ENCODE results near the gene SOCS6.

SOCS6 gene

GRCh38 chr18:70288171-70288850, 534 bp upstream of the SOCS6 start:
- POLR2A ChIA-PET = interaction anchor here (0.6 kb wide), 1 partner anchor 149 kb away, joined by 3 read pairs; no protein-coding TSS in a partner anchor
- WGBS (ENCODE audit: insufficient coverage) = 7% methylated on average over 17 of the region's 50 CpGs
- CTCF ChIA-PET = no interaction called here
- Histone ChIP-seq H3K27me3 (replicated peaks in 2 of 5; ENCODE audit: control insufficient read depth in 4 of 5, insufficient read depth in 5 of 5, low read length in 4 of 5) (no peaks in the 10 kb centered on the region), H3K4me1 (ENCODE audit: control extremely low read depth in 1 of 4, control insufficient read depth in 4 of 4, insufficient read depth in 4 of 4, low read length in 3 of 4) (peaks cover 11 to 46% (median 31%) of the 10 kb centered on the region in 4 experiments), H3K36me3 (ENCODE audit: control insufficient read depth in 4 of 4, insufficient read depth in 4 of 4, low read length in 3 of 4) (peaks cover 0 to 3% (median 0%) of the 10 kb centered on the region in 4 experiments), H3K4me3 (ENCODE audit: control insufficient read depth in 1 of 7, extremely low read depth in 1 of 7, insufficient read depth in 4 of 7, low read depth in 2 of 7, low read length in 6 of 7) (peak overlapping the region; percentile 56 to 87 (median 71)), H3K27ac (ENCODE audit: insufficient read depth in 1 of 2, low read depth in 1 of 2, low read length in 2 of 2, poor library complexity in 1 of 2, severe bottlenecking in 2 of 2) (no peak overlapping the region), H3K9me3 (ENCODE audit: control extremely low read depth in 1 of 5, control insufficient read depth in 4 of 5, insufficient read depth in 2 of 5, low read depth in 1 of 5, low read length in 4 of 5) (no peaks in the 10 kb centered on the region)
- no peak for DNase-seq

GRCh38 chr18:70289351-70290312, 787 bp downstream of the SOCS6 start:
- Histone ChIP-seq H3K4me1 (ENCODE audit: control extremely low read depth in 1 of 4, control insufficient read depth in 4 of 4, insufficient read depth in 4 of 4, low read length in 3 of 4) (peaks cover 11 to 41% (median 30%) of the 10 kb centered on the region in 4 experiments), H3K4me3 (ENCODE audit: control insufficient read depth in 1 of 7, extremely low read depth in 1 of 7, insufficient read depth in 4 of 7, low read depth in 2 of 7, low read length in 6 of 7) (peak overlapping the region; percentile 69 to 87 (median 79)), H3K36me3 (ENCODE audit: control insufficient read depth in 4 of 4, insufficient read depth in 4 of 4, low read length in 3 of 4) (peaks cover 0 to 3% (median 0%) of the 10 kb centered on the region in 4 experiments), H3K9me3 (ENCODE audit: control extremely low read depth in 1 of 5, control insufficient read depth in 4 of 5, insufficient read depth in 2 of 5, low read depth in 1 of 5, low read length in 4 of 5) (no peaks in the 10 kb centered on the region), H3K27me3 (replicated peaks in 2 of 5; ENCODE audit: control insufficient read depth in 4 of 5, insufficient read depth in 5 of 5, low read length in 4 of 5) (no peaks in the 10 kb centered on the region), H3K27ac (ENCODE audit: insufficient read depth in 1 of 2, low read depth in 1 of 2, low read length in 2 of 2, poor library complexity in 1 of 2, severe bottlenecking in 2 of 2) (peak overlapping the region; percentile 40 to 77)
- WGBS (ENCODE audit: insufficient coverage) = 1% methylated on average over 61 of the region's 87 CpGs
- CTCF ChIA-PET = no interaction called here
- peak in 2 of 3 donors; percentile 54 to 65 for DNase-seq
- POLR2A ChIA-PET = no interaction called here

- H3K27ac ChIP-seq (ENCODE audit: insufficient read depth in 1 of 2, low read depth in 1 of 2, low read length in 2 of 2, poor library complexity in 1 of 2, severe bottlenecking in 2 of 2) = peak overlapping the region in 1 of 2 experiments; percentile 77
- WGBS (ENCODE audit: insufficient coverage) = 95% methylated on average over 7 of the region's 11 CpGs
These were observed 1.8 kb downstream of the SOCS6 start for GRCh38 chr18:70290482-70291294.

GRCh38 chr18:70291295-70291574, 2.4 kb downstream of the SOCS6 start:
- H3K27me3 ChIP-seq (replicated peaks in 2 of 5; ENCODE audit: control insufficient read depth in 4 of 5, insufficient read depth in 5 of 5, low read length in 4 of 5) = no peaks in the 10 kb centered on the region
- H3K4me1 ChIP-seq (ENCODE audit: control extremely low read depth in 1 of 4, control insufficient read depth in 4 of 4, insufficient read depth in 4 of 4, low read length in 3 of 4) = peaks cover 8 to 28% (median 19%) of the 10 kb centered on the region in 4 experiments
- CTCF ChIA-PET = no interaction called here
- H3K4me3 ChIP-seq (ENCODE audit: control insufficient read depth in 1 of 7, extremely low read depth in 1 of 7, insufficient read depth in 4 of 7, low read depth in 2 of 7, low read length in 6 of 7) = no peak overlapping the region
- no peaks in the 10 kb centered on the region for H3K9me3 ChIP-seq (ENCODE audit: control extremely low read depth in 1 of 5, control insufficient read depth in 4 of 5, insufficient read depth in 2 of 5, low read depth in 1 of 5, low read length in 4 of 5)
- DNase-seq = no peak
- POLR2A ChIA-PET = no interaction called here
- H3K36me3 ChIP-seq (ENCODE audit: control insufficient read depth in 4 of 4, insufficient read depth in 4 of 4, low read length in 3 of 4) = peaks cover 0 to 3% (median 0%) of the 10 kb centered on the region in 4 experiments
- no peak overlapping the region for H3K27ac ChIP-seq (ENCODE audit: insufficient read depth in 1 of 2, low read depth in 1 of 2, low read length in 2 of 2, poor library complexity in 1 of 2, severe bottlenecking in 2 of 2)
- WGBS (ENCODE audit: insufficient coverage) = 100% methylated on average over 1 of the region's 2 CpGs

More at GRCh38 chr18:70290482-70291294, 1.8 kb downstream of the SOCS6 start:
- Histone ChIP-seq H3K4me3 (ENCODE audit: control insufficient read depth in 1 of 7, extremely low read depth in 1 of 7, insufficient read depth in 4 of 7, low read depth in 2 of 7, low read length in 6 of 7) (peak overlapping the region in 4 of 7 experiments; percentile 75 to 87 (median 83)), H3K4me1 (ENCODE audit: control extremely low read depth in 1 of 4, control insufficient read depth in 4 of 4, insufficient read depth in 4 of 4, low read length in 3 of 4) (peaks cover 8 to 30% (median 22%) of the 10 kb centered on the region in 4 experiments), H3K36me3 (ENCODE audit: control insufficient read depth in 4 of 4, insufficient read depth in 4 of 4, low read length in 3 of 4) (peaks cover 0 to 3% (median 0%) of the 10 kb centered on the region in 4 experiments), H3K27me3 (replicated peaks in 2 of 5; ENCODE audit: control insufficient read depth in 4 of 5, insufficient read depth in 5 of 5, low read length in 4 of 5) (no peaks in the 10 kb centered on the region), H3K9me3 (ENCODE audit: control extremely low read depth in 1 of 5, control insufficient read depth in 4 of 5, insufficient read depth in 2 of 5, low read depth in 1 of 5, low read length in 4 of 5) (no peaks in the 10 kb centered on the region)
- POLR2A ChIA-PET = no interaction called here
- CTCF ChIA-PET = no interaction called here
- no peak for DNase-seq

- no peak overlapping the region for H3K27ac ChIP-seq (ENCODE audit: insufficient read depth in 1 of 2, low read depth in 1 of 2, low read length in 2 of 2, poor library complexity in 1 of 2, severe bottlenecking in 2 of 2)
- WGBS (ENCODE audit: insufficient coverage) = 100% methylated on average over 5 of the region's 5 CpGs
- no peaks in the 10 kb centered on the region for H3K27me3 ChIP-seq (replicated peaks in 2 of 5; ENCODE audit: control insufficient read depth in 4 of 5, insufficient read depth in 5 of 5, low read length in 4 of 5)
- H3K9me3 ChIP-seq (ENCODE audit: control extremely low read depth in 1 of 5, control insufficient read depth in 4 of 5, insufficient read depth in 2 of 5, low read depth in 1 of 5, low read length in 4 of 5) = no peaks in the 10 kb centered on the region
- H3K36me3 ChIP-seq (ENCODE audit: control insufficient read depth in 4 of 4, insufficient read depth in 4 of 4, low read length in 3 of 4) = peaks cover 0 to 3% (median 0%) of the 10 kb centered on the region in 4 experiments
- ChIA-PET POLR2A (no interaction called here), CTCF (no interaction called here)
- DNase-seq = no peak
- peaks cover 8 to 27% (median 17%) of the 10 kb centered on the region in 4 experiments for H3K4me1 ChIP-seq (ENCODE audit: control extremely low read depth in 1 of 4, control insufficient read depth in 4 of 4, insufficient read depth in 4 of 4, low read length in 3 of 4)
- H3K4me3 ChIP-seq (ENCODE audit: control insufficient read depth in 1 of 7, extremely low read depth in 1 of 7, insufficient read depth in 4 of 7, low read depth in 2 of 7, low read length in 6 of 7) = no peak overlapping the region
These were observed 3.8 kb downstream of the SOCS6 start for GRCh38 chr18:70292628-70293027.

GRCh38 chr18:70293166-70293565, 4.3 kb downstream of the SOCS6 start:
- CTCF ChIA-PET = interaction anchor here (1.0 kb wide), 1 partner anchor 47 kb away, joined by 4 read pairs; no protein-coding TSS in a partner anchor
- Histone ChIP-seq H3K9me3 (ENCODE audit: control extremely low read depth in 1 of 5, control insufficient read depth in 4 of 5, insufficient read depth in 2 of 5, low read depth in 1 of 5, low read length in 4 of 5) (no peaks in the 10 kb centered on the region), H3K27me3 (replicated peaks in 2 of 5; ENCODE audit: control insufficient read depth in 4 of 5, insufficient read depth in 5 of 5, low read length in 4 of 5) (no peaks in the 10 kb centered on the region), H3K27ac (ENCODE audit: insufficient read depth in 1 of 2, low read depth in 1 of 2, low read length in 2 of 2, poor library complexity in 1 of 2, severe bottlenecking in 2 of 2) (no peak overlapping the region), H3K4me1 (ENCODE audit: control extremely low read depth in 1 of 4, control insufficient read depth in 4 of 4, insufficient read depth in 4 of 4, low read length in 3 of 4) (peaks cover 8 to 26% (median 16%) of the 10 kb centered on the region in 4 experiments), H3K4me3 (ENCODE audit: control insufficient read depth in 1 of 7, extremely low read depth in 1 of 7, insufficient read depth in 4 of 7, low read depth in 2 of 7, low read length in 6 of 7) (no peak overlapping the region), H3K36me3 (ENCODE audit: control insufficient read depth in 4 of 4, insufficient read depth in 4 of 4, low read length in 3 of 4) (peaks cover 0 to 3% (median 0%) of the 10 kb centered on the region in 4 experiments)
- POLR2A ChIA-PET = no interaction called here
- peak in 2 of 3 donors; percentile 14 to 41 for DNase-seq
- WGBS (ENCODE audit: insufficient coverage) = no CpG with 5 or more reads among the region's 3 CpGs
